ENCODE results near the gene RAB11A.

RAB11A gene

DNA sequence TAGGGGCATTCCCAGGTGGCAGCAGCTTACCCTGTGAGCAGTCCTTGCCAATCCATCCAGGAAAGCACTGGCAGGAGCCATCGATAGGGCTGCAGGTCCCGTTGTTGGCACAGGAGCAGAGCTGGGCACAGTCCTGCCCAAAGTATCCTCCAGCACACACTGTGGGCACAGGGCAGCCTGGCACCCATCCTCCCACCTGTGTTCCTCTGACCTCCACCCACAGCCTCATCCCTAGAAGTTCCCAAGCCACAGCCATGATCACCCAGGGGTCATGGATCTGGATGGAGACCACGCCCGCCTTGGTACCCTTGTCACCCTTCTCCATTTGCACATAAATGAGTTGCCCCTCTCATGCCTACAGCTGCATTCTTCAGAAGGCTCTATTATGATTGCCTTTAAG lies 48.6 kb downstream of the RAB11A start:
- no peak for DNase-seq

DNA sequence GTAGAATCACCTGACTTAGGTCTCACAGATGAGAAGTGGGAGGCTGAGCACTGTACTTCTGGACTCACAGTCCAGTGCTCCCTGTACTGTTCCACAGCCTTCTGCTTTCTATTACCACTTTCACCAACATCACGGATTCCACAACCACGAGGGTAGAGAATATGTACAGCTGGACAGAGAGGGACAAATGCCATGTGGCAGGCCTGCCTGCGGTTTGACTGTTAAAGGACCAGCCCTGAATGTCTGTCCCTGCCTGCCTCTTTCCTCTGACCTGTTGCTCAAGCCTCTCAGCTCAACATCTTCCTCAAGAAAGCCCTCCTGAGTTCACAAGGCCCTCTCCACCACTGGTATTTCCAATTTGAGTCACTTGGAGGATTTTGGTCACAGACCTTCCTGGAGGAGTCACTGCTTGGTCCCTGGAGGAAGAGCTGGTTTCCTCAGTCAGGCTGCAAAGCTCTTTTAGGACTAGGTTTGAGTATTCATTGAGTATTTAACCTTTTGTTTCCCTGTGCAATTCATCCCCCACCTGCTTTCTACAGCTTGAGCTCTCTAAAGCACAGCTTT lies 49.1 kb downstream of the RAB11A start:
- no peak for DNase-seq

DNA sequence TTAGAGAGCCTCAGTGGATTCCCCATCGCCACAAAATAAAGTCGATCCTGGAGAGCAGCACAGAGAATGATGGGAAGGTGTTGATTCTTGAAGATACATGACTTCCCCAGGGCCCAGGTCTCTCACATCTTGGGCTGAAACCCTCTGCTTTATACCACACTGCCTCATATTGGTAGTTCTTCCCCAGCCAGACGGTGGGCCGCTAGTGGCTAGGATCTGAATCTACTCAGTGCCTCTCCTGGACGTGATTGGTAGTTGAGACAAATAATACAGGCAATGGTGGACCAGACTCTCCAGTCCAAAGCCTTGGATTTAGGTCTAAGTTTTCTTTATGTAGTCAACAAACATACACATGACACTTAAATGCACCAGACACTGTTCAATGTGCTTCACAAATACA lies 49.7 kb downstream of the RAB11A start:
- no peak for DNase-seq

DNA sequence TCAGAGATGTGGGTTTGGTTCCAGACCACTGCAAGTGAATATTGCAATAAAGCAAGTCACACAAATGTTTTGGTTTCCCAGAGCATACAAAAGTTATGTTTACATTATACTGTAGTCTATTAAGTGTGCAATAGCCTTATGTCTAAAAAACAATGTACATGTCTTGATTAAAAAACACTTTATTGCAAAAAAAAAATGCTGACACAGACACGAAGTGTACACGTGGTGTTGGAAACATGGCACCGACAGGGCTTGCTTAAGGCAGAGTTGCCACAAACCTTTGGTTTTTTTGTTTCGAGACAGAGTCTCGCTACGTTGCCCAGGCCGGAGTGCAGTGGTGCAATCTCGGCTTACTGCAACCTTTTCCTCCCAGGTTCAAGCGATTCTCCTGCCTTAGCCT lies 50.1 kb downstream of the RAB11A start:
- DNase-seq = no peak

DNA sequence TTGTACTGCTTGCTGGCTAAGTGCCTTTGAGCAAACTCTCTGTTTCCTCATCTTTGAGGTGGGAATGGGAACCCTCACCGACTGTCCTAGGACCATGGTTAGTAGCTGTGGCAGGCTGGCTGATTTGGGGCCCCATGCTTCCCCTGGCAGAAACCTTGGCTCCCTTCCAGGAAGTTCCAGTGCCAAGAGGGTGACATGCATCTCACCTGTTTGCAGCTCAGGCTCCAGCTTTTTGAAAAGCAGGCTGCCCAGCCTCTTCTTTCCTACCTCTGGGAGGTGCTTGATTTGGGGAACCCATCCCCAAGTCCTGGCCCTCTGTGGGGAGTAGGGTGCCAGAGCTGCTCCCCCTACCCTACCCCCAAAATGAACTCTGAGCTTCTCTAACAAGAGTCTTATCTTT lies 50.8 kb downstream of the RAB11A start:
- DNase-seq = no peak

DNA sequence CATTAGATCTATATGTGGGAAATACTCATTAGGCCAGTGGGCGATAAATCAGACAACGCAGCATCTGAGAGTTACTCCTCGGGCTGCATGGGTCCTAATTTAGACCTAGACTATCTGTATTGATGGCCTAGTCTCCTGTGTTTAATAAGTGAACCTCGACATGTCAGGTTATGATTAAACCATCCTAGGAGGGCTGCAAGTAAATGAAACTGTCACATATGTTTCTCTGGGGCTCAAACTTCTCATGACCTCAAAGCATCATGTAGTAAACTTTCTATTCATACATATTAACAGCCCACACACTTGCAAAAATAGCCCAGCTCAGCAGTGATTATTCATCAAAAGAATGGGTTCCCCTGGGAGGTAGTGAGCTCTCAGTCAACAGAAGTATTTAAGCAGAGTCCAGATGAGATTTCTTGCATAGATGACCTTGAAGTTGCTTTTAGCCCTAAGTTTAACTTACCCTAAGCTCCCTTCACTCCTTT lies 51.6 kb downstream of the RAB11A start:
- DNase-seq = no peak

DNA sequence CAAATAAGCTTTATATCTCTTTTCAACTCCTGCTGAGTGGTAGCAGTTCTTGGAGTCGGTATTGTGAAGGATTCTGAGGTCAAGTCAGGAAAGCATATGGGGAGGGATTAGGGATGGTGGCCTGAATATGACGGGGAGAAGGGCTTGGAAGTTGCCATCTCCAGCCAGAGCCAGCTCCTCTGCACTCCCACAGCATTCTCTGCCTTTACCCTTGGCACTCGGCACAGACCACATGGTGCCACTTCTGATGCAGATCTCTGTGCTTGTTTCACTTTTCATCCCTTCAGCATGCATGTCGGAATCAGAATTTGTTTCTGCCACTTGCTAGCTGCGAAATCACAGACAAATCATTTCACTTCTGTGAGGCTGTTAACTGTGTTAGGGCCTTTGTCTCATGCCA lies 52.5 kb downstream of the RAB11A start:
- no peak for DNase-seq

DNA sequence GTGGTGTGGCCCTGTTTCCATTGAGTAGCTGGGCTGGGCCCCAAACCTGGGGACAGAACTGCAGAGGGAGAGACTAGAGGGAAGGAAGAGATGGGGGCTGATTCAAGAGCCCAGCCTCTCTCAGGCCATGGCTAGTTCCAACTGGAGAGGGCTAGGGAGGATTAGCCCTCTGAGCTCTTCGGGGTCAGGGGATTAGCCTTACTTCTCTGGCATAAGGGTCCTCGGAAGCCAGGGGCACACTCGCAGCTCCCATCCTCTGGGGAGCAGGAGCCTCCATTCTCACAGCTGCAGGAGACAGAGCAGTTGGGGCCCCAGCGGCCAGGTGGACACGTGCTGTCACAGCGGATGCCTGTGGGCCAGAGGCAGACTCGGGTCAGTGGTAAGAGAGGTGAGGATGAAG lies 53.3 kb downstream of the RAB11A start:
- DNase-seq = no peak

DNA sequence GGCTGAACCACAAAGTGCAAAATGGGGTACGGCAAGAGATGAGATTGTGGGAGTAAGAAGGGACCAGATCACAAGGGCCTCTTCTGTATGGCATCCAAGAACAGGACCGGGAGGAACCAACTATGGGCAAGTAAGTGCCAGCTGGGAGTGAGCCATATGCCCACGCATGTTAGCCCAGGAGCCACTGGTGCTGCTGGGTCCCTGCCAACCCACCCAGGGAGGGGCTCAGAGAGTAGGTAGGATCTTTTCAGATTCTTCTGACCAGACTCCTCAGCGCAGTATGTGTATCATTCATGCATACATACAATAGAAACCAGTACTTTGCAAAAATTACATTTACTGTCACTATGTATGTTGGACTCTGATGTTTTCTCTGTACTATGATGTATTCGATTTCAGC lies 54.0 kb downstream of the RAB11A start:
- no peak for DNase-seq

DNA sequence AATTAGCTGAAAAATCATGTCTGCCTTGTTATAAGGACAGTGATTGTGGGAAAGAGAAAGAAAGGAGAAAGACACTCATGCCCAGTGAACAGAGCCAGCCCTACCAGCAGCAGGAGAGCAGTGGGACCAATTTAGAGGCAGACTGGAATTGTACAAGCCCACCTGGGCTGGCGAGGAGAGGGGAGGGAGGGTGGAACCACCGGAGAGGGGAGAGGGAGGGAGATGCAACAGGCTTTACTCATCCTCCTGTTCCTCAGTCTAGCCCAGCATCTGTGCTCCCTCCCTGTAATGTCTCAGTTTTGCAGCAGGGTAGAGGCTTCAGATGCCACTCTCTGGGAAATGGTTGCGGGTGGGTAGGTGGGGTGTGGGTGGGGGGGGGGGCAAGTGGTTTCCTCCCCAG lies 54.7 kb downstream of the RAB11A start:
- no peak for DNase-seq

DNA sequence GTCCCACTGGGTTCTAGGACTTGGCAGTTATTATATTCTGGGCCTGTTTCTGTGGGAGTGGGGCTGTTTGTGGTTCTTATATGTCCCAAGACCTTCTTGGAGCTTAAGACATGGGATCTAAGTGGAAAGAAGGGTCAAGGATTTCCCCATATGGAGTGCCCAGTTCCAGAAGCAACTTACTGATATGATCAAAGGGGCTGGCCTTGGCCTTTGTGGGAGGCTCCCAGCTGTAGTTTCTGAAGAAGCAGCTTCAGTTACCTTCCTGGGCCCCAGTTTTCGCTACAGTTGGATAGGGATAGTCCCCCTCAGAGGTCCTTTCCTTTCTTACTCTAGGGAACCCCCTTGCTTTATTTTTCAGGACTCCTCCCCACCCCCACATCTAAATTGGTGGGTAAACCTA lies 56.0 kb downstream of the RAB11A start:
- no peak for DNase-seq

DNA sequence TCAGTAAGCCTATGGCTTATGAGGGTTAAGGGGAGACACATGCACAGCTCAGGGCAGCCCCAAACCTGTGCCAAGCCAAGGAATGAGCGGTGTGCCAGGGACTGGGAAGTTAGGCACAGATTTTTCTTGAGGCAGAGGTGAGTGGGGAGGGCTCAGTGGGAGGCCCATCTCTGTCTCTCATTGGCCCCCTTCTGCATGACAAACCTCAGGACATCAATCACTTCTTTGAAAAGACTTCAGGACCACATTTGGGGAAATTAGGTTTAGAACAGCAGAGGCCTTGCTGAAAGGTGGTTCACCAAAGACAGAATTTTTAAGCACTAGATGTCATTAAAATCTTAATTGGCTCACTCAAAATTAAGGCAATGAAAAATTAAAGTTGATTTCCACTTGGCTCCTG lies 57.2 kb downstream of the RAB11A start:
- DNase-seq = no peak

DNA sequence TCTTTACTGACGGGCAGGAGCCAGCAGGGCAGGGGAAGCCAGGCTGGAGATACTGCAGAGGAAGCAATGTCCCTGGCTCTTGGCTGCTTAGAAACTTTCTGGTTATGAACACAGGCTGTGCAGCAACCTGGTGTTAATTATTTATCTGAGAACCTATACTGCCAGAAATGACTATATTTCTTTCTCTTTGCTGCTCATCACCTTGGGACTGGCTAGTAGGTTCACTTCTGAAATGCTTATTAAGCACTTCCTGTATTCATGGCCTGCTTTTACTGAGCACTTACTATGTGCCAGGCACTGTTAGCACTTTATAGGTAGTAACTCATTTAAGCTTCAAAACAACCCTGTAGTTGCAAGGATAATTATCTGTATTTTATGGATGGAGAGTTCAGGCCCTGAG lies 57.6 kb downstream of the RAB11A start:
- DNase-seq = no peak

DNA sequence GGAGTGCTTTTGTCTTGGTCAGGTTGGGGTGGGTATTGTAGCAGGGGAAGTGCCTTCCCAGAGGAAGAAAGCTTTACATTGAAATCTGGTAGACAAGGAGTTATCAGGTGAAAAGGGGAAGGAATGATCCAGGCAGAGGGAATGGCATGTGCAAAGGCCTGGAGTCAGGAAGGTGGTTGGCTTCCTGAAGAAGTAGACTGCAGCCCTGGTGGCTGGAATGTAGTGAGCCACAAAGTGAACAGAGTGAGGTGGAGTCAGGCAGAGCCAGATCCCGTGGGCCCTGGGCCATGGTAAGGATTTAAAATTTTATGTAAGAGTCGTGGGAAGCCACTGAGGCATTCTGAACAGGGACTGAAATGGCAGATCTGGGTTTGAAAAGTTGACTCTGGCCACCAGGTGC lies 58.3 kb downstream of the RAB11A start:
- no peak for DNase-seq

DNA sequence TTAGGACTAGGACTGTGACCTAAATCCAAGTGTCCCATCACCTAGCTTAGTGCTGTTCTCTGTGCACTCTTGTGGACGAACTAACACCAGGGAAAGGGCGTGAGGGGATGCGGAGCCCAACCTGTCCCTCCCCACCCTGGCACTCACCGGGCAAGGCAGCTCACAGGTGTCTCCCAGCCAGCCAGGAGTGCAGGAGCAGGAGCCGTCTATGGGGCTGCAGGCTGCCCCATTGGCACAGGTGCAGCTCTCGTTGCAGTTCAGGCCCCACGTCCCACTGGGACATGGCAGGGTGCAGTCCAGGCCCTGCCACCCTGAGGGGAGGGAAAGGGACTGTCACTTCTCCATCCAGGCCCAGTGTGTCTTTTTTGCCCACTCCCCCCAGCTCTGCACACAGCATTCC lies 60.3 kb downstream of the RAB11A start:
- no peak for DNase-seq

DNA sequence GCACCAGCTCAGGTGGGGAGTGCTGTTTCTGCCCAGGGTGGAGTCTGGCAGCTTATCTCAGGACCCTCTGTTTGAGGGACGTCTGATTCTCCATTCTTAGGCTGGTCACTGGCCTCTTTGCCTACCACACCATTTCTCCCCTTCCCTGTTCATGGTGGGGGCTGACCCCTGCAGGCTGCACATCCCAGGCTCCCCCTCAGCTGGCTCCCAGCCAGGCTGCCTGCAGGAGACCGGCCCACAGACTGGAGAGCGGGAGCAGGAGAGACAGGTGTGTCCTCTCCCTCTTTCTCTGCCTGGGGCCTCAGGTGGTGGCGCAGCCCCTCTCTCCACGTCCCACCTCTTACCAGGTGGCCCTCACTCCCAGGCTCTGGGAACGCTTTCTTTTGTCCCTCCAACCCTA lies 60.8 kb downstream of the RAB11A start:
- no peak for DNase-seq

DNA sequence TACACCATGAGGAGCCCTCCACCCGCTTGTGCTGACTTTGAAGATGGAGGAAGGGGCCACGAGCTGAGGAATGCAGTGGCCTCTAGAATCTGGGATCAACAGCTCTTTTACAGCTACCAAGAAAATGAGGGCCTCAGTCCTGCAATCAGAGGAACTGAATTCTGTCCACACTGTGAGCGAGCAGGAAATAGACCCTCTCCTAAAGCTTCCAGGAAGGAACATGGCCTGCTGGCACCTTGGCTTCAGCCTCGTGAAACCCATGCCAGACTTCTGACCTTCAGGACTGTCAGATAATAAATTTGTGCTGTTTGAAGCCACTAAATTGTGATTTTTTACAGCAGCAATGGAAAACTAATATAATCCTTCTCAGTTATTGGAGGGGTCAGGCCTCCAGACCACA lies 61.9 kb downstream of the RAB11A start:
- no peak for DNase-seq

DNA sequence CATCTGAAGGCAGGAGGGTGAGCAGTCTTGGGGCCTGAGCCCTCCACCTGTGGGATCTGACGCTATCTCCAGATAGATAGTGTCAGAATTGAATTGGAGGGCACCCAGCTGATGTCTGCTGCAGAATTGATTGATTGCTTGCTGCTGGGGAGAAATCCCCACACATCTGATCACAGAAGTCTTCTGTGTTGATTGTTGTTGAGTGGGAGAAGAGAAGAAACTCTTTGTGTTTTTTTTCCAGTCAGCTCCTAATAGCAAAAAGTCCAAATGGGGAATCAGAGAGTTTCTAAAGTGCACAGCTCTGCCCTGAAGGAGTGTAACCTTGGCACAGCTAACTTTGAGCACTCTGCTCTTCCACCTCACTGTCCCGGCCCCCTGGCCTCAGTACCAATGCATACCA lies 66.1 kb downstream of the RAB11A start:
- DNase-seq = no peak

DNA sequence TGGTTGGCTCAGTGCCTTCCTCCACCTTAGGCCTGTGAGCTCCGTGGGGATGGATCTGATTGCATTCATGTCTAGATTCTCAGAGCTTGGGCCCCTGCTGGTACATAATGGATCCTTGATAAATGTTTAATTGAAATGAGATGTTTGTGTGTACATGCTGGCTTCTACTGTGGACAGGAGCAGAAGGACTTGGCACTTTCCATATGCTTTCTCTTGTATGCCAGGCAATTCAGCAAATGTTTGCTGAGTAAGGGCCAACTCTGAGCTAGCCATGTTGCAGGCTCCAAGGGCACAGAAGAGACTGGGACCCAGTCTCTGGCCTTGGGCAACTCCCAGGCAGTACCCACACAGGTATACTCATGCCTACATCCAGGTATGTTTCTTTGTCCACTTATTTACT lies 67.0 kb downstream of the RAB11A start:
- no peak for DNase-seq

DNA sequence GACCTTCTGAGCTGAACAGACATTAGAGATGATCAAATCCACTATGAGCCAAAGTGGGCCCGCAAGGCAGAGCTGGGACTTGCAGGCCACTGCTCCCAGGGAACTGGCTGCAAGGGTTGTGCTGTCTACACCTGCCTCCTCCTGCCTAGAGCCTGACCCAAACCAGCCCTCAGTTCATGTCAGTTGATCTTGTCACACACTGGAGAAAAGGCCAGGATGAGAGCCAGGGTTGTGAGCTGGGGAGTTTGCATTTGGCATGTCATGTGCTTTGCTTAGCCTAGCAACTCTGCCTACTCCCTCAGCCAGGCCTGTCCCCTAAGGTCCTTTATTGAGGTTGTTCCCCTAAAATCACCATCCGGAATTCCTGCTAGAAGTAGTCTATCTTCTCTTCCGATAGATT lies 67.8 kb downstream of the RAB11A start:
- no peak for DNase-seq

DNA sequence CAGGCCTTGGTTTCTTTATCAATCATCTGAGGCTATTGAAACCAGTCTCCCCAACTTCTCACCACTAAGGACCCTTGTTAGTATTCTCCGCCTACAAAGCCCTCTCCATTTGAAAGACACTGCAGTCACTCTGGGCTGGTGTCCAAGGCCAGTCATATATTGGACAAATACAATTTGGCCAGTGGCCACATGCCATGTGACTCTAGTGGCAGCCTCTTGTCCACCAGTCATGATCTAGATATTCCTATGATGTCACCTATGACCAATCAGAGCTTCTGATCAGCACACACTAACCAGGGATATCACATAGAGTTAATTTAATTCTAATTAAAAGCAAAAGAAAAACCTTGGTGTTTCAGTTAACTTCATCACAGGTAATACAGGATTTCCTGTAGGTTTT lies 68.2 kb downstream of the RAB11A start:
- DNase-seq = no peak

DNA sequence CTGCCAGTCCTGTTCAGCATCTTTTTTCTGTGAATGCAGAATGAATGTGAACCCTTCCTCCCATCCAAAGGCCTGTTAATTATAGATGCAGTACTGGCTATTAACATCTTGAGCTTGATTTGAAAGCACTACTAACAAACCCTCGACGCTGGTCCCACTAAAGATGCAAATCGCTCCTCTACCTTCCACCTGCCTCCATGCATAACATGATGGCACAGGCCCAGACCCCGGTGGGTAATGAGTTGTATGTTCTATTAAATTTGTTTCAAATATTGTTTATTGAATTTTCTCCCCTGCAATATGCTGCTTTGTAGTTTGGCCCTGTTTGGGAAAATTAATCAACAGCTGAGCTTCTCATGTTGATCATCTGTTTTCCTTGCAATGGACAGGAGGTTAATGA lies 69.3 kb downstream of the RAB11A start:
- DNase-seq = no peak

DNA sequence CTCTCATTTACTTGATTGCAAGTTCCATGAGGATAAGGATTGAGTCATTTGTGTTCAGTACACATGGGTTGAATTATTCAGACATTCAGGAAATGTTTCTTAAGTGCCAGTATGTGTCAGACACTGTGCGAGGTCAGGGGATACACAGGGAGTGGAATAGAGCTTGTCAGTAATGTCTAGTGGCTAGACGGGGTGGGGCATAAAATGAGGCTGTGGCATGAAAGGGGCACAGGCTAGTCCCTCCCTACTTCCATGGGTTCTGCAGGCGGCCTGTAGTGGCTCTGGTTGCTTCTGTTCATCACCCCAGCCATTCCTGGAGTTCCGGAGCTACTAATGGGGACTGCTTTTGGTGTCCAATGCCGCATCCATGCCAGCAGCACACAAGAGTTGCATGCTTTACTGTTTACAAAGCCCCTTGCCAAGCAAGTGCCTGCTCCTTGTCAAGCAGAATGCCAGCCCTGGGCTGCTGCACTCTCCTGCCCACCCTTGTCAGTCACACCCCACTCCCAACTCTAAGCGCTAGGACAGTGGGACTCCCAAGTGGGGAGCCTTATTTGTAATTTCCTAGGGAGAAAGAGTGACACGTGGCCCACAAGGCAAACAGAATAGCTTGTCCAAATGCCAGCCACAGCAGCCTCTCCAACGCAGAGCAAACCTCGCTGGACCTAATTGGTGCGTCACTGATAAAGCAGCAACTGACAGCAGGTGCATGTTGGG lies 70.8 kb downstream of the RAB11A start:
- DNase-seq = no peak

DNA sequence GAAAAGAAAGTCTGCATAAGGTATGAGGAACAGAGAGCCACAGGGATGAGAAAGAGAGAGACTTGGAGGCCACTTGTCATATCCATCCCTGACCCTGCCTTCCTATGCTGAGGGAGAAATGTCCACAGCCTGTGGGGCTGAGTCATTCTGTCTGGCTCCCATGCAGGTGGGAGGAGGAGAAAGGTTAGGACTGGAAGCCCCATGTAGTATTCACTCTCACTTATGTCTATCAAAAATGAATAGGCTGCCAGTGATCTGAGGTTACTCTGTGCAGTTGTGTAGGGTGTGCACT lies 71.3 kb downstream of the RAB11A start:
- no peak for DNase-seq

Measured in CD4-positive, alpha-beta T cell treated with Interleukin-17A for 4 hours (primary cell).